ELR (cell line): Measurements from ENCODE around the gene CCDC60.

Experiments
- DNase-seq: peaks from one replicate; pipeline ENCODE4 v3.0.0-alpha.2; 2015; ENCODE audit warnings: low read depth

The CCDC60 gene

DNA sequence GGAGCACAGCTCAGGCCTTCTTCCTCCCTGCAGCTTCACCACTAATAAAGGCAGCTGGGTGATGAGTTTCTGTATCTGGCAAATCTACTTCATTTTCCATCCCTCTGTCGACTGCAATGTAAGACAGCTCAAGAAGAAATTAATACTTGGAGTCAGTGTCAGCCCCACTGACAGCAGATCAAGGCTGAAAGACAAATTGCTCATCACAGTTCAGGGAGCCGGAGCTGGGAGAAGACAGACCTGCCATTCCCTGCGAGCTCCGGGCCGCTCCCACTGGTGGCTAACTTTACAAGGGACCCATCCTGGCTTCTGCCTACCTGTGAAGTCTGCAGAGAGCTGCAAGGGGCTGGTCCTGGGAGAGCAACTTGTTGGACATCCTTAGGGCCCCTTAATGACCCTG lies 49.8 kb downstream of the CCDC60 start:
- no peak for DNase-seq

DNA sequence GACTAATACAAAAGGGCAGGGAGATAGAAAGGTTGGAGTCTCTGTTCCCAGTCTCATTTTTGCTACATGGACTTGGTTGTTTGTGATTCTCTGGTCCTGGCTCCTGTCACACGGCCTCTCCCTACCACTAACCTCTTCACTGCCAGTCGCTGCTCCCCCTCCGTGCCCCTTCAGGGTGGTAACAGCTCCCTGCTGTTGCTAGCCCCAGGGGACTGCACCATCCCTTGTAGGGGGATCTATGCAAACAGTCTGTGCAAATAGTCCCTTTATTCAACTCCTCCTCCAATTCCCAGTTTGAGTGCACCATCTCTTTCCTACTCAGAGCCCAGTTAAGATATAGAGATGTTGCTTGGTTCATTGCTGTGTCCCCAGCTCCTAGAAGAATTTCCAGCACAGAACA lies 51.1 kb downstream of the CCDC60 start:
- no peak for DNase-seq

DNA sequence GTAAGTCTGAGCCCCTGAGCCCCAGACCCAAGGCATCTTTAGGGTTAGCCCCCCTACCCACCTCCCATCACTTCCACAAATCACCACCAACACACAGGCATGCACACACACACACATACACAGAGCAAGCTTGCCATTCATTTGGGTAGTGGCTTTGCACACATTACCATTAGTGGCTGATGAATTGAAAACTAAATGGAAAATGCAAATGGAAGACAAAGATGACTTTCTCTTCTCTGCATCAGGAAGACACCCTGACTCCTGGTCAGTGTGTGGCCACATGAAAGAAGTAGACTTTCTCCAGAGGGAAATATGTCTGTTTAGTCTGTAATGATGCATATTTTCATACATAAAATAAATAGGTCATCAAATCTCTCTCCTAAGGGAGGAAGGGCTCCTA lies 55.2 kb downstream of the CCDC60 start:
- no peak for DNase-seq

DNA sequence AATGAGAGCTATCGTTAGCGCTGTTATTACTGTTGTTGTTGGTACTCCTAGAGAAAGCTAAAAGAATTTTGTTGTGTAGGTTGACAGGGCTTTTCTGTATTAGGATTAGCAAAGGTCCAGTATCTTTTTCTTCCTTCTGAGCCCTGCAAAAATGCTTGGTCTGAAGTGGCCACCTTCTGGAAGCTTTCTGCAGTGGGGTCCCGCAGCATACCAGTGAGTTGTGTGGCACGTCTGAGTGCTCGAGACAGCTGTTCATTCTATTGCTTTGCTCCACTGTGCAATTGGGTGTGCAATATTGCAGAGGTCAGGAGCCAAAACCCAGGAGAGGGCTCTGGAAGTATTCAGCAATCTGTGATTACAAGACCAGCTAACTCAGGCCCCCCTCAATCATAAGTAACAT lies 57.1 kb downstream of the CCDC60 start:
- no peak for DNase-seq

DNA sequence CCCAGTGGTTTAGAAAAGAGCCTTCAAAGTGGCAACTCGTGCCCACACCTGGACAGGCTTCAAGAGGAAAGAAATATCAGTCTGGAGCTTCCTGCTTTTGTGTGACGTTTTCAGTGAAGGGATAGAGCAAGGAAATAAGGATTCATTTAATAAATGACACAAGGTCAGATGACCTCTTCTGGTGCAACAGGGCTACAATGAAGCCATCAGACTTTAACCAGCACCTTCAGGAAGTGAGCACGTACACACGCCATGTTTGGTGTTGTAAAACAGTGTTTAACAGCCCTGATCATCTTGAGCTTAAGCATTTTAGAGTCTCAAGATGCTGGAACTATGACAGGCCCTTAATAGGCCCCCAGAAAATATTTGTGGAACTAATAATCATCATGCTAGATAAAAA lies 59.1 kb downstream of the CCDC60 start:
- no peak for DNase-seq

DNA sequence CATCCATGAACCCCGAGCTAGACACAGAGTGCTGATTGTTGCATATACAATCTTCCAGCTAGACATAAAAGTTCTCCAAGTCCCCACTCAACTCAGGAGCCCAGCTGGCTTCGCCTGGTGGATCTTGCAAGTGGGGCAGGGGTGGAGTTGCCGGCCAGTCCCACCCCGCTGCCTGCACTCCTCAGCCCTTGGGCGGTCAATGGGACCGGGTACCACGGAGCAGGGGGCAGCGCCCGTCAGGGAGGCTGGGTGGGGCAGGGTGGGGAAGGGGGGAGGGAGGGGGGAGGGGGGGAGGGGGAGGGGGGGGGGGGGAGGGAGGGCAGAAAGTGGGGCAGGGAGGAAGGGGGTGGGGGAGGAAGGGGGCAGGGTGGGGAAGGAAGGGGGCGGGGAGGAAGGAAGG lies 63.0 kb downstream of the CCDC60 start:
- no peak for DNase-seq

DNA sequence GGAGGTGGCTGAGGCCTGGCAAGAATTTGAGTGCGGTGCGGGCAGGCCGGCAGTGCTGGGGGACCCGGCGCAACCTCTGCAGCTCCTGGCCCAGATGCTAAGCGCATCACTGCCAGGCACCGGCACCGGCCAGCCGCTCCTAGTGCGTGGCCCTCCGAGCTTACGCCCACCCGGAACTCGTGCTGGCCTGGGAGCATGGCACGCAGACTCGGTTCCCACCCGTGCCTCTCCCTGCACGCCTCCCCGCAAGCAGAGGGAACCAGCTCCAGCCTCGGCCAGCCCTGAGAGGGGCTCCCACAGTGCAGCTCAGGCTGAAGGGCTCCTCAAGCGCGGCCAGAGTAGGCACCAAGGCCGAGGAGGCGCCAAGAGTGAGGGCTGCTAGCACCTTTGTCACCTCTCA lies 63.7 kb downstream of the CCDC60 start:
- no peak for DNase-seq

DNA sequence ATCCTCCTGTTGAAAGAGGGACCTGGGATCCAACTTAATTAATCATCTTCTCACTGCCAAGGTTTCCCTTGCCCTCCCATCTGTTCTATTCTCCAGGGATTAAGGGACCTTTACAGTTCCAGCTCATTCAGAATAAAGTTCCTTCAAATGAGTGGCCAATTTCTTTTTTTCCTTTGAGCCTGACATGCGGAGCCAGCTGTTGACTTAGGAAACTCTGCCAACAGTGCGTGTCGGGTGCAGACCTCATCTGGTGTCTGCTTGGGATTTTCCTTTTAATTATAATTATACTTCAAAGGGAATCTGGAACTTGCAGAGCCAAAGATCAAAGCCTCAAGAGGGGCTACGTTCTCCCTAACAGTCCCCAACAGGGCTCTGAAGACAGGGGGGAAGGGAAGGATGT lies 64.8 kb downstream of the CCDC60 start:
- no peak for DNase-seq

DNA sequence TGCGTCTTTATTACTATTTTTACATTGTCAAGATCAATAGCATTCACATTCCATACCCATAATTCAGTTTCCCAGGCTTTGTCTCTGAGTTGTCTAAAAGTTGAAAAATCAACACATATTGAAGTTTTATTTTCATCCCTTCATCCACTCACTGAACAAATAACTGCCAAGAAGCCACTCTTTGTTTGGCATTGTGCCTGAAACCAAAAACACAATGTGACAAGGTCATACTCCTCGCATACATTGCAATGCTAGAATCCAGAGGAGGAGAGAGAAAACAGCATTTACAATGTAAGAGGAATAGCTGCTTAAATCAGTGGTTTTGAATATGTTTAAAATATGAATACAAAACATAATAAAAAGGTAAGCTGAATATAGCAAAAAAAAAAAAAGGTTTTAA lies 71.8 kb downstream of the CCDC60 start:
- no peak for DNase-seq

DNA sequence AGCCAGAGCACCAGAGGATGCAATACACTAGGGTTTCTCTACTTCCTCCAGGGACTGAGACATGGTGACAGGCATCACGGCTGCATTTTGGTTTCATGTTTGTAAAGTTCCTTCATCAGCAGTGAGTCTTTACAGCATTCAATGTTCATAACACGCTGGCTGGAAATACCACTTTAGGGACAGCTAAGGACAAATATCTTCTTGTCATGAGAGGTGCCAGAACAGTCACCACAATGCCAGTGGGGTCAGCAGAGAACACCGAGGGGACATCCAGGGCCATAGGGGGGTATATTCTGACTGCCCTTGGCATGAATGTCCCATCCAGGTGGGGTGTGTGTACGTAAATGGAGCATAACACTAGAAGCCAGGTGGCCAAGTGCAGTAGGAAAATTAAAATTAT lies 72.3 kb downstream of the CCDC60 start:
- DNase-seq, result no peak

DNA sequence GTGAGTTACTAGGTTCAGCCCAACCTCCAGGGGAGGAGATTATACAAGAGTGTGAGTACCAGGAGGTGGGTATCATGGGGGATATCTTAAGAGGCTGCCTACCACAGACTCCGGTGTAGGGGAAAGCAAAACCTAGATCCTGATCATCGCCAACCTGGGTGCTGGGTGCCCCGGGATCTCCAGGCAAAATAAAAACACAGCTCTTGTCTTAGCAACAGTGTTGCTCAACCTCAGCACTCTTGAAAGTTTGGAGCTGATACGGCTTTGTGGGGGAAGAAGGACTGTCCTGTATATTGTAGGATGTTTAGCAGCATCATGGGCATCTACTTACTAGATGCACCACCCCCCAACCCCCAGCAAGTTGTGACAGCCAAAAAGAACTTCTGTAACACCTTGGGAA lies 74.5 kb downstream of the CCDC60 start:
- DNase-seq, result no peak

DNA sequence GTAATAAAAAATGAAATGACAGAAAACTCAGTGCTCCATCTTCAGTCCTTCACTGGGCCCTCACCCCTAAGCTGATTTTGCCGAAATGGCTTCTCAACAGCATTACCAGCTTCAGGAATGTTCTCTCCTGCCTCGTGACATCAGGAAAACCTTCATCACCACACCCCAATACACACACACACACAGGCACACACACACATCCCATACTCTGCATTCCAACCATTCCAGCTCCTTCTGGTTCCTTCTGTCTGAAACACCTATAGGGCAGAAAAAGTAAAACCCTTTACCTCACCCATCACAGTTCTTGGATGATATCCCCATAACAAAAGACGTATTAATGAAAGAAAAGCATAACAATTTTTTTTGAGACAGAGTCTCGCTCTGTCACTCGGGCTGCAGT lies 75.9 kb downstream of the CCDC60 start:
- DNase-seq, result no peak

DNA sequence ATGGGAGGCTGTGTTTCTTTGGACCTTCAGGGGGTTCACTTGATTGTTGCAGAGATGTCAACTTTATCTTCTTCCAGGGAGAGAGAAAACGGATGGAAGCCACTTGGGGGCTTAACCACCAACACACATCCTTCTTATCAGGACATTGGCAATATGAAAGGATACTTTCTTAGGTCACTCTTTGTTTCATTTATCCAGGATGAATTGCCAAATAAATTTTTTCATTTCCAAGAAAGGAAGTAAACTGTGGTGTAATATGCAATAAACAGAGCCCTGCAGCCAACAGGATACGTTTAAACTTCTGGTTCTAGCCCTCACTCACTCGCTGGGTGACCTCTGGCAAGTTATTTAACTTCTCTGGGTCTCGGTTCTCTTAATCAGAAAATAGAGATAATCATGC lies 77.8 kb downstream of the CCDC60 start:
- no peak for DNase-seq

DNA sequence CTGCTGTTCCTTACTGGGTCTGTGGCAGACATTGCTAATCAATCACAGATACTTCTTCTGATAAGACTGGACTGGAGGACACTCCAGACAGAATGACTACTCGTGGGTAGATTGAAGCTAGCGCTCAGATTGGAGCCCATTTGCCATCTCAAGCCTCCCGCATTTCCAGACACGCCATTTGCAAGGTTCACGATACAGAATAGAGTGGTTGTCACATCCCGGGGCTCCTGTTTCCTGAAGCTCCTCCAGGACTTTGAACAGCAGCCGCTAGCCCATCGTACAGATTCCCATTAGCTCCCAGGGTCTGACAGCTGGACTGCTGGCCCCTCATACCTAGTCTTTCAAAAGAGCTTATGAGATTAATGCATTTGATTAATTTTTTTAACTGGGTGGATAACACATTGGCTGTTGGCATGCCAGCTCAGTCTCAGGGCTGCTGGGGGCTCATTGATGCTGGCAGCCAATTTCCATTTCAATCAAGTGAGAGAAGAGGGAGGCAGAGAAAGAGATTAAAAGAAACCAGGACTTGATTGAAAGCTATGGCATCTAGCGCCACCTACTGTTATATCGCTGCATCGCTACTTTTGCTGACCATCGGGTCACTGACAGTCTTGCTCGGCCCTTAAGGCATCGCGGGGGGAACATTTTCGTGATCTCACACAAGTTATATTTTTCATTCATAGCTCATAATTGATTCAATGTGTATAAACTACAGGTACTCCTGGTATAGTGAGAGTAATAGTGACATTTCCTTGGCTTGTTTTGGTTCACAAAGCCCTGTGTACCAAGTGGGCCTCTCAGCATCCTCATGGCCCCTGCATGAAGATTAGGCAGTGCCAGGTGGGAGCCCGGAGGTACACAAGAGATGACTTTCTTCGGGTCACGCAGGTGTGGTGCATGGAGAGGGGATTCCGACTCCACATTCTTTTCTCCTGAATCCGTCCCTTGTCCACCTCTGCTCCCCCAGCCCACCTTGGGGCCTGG lies 78.6 kb downstream of the CCDC60 start:
- peak; percentile 55 for DNase-seq

DNA sequence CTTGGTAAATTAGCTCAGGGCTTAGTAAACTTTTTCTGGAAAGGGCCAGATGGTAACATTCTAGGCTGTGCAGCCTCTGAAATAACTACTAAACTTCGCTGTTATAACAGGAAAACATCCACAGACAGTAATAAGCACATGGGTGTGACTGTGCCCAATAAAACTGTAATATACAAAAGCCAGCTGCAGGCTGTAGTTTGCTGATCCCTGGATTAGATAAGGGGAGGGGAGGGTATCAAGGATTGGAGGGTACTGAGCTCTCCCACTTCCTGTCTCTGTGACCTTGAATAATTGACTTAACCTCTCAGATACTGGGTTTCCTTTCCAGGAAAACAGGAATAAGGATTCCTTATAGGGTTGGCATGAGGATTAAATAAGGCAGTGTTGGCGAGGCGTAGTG lies 81.2 kb downstream of the CCDC60 start:
- DNase-seq, result no peak

DNA sequence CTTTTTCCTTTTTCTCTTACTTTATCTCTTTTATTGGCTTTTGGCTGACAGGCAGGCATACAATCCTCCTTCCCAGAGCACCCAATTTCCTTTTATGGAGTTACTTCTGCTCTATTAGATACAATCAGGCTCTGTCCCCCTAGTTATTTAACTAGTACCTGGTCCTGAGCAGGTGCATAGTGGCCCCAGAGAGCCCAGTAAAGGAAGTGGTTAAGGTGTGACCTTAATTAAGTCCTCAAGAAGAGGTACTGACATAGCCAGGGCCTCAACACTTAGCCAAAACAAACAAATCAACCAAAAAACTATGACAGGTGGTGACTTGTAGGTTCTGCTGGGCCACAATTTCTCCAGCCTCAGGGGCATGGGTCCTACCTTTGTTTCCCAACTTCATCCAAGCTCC lies 82.9 kb downstream of the CCDC60 start:
- no peak for DNase-seq

DNA sequence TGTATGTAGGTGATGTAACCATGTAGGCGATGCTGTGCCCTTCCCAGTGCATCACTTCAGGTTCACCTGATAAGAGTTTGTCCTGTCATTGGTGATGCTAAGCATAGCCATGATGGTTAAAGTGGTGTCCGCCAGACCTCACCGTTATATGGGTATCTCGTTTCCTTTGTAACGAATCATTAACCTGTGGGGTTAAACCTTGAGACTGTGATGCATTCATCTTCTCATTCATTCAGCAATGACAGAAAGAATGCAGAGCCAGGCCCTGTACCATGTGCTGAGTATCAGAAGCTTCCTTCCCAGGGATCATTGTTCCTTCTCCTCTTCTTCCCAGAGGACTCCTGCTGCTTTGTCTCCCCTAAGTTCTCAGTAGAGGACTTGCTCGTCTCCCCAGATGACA lies 84.9 kb downstream of the CCDC60 start:
- no peak for DNase-seq

DNA sequence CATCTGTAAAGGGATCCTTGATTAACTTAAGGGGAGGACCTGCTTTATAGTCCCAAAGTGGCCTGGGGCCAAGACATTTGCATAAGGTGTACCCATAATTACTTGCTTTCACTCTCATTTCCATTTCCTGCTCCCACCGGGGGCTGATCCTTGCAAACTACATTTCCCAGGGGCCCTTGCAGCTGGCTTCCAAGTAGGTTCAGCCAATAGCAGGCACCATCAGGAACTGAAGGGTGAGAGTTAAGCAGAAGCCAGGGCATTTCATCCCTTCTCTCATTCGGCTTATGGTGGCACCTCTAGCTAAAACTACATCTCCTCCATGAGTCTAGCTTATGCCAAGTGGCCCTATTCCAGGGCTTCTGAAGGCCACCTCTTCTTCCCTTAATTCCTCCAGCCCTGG lies 88.8 kb downstream of the CCDC60 start:
- DNase-seq, result no peak

DNA sequence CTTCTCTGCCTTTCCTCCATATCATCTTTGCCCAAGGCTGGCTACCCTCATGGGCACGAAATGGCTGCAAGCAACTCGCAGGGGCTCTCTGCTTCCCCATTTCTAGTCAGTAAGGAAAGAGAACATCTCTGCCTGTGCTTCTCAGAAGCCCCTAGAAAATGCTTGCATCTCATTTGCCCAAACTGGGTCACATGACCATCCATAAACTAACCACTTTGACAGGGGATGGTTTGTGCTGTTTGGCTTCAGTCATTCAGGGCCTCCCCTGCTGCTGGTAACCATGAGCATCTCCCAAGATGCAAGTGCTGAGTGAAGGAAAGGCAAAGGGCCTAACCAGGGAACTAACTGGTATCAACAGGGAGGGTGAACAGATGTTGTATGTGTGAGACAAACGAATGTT lies 91.1 kb downstream of the CCDC60 start:
- no peak for DNase-seq

DNA sequence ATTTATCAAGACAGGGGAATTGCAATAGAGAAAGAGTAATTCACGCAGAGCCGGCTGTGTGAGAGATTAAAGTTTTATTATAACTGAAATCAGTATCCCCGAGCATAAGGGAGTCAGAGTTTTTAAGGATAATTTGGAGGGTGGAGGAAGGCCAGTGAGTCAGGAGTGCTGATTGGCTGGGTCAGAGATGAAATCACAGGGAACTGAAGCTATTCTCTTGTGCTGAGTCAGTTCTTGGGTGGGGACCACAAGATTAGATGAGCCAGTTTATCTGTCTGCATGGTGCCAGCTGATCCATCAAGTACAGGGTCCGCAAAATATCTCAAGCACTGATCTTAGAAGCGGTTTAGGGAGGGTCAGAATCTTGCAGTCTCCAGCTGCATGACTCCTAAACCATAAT lies 96.6 kb downstream of the CCDC60 start:
- DNase-seq, result no peak

DNA sequence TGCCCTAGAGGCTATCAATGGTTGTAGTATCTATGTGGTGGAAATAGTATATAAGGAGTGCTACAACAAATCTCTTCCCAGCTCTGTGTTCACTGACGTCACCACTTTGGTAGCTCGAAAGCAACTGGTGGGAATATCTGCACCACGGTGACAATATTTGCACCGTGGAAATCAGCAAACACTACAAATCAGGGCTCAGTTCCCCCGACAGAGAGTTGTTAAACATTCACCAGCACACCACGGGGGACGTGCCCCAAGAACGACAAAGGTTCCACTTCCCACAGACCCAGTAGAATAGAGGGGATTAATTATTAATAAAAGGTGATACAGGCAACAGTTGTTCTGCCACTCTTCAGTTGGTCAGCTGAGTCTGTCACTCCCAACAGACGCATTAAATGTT lies 98.4 kb downstream of the CCDC60 start:
- no peak for DNase-seq

DNA sequence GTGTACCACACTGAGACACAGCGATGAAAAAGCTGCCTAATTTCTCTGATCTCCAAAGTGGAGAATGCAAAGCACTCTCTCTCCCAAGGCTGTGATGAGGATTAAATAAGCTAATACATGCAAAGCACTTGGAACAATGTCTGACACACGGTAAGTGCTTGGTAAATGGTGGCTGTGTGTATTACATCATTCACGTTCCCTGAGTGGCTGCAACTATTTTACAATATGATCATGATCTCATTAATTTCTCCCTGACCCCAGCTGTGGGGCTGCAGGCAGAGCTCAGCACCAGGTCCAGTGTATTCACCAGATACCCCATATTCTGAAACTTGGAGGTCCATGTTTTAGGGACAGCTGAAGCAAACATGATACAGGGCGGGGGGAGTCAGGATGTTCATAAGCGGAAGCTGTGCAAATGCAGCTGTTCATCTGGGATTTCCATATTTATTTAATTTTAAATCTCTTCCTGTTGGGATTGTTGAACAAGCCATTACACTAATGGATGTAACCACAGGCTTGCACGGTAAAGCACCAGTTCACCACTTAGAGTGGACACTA lies 106.4 kb downstream of the CCDC60 start:
- no peak for DNase-seq

DNA sequence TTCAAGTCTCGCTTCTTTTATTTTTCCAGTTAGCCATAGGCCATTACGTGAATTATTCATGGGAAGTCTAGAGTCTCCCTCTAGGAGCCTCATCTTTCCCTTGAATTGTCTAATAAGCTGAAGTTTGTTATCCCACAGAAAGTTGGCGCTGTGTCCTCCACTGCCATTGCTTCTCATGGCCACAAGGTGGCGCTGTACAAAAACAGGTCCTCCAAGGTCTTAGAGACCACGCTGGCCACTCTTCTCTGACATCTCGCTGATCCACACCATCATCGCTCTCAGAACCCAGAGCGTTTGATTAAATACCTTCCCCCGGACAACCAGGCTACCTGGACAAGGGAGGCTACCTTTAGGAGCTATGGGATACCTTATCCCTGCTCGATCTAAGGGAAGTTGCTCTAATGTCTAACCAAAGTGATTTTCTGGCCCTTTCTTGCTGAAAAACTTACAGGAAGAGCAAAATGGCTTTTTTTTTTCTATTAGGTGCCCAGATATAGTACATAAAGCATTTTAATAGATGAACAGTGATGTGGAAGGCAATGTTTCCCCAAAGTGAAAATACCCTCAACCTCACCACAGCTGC lies 110.0 kb downstream of the CCDC60 start:
- DNase-seq, result peak; percentile 39

DNA sequence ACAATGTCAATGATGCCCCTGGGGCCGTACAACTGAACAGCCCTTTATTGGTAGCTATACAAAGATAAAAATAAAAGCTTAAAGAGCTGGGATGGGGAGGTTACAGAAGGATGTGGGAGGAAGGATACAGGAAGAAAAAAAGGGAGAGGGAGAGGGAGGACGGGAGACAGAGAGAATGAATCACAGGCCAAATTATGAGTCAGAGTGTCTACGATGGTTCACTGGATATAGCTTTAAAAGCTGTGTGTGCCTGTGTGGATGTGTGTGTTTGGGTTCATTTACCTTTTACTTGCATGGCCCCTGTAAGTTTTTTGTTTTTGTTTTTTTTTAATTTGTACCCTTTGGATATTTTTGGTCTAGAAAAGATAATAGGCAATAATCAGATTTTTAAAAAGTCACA lies 111.9 kb downstream of the CCDC60 start:
- DNase-seq, result peak; percentile 13
